OCI-LY1 (cell line): ENCODE data around the gene CARMIL1.

Source experiments
- H2AFZ ChIP-seq: fragments of 200-600 bp; sonication (generic), shearing (Covaris generic); 2 replicates; pipeline ENCODE4 v1.6.0; 2014; ENCODE audit warnings: antibody characterized with exemption, mild to moderate bottlenecking, low read length
- H3F3A ChIP-seq: fragments of 200-600 bp; sonication (generic), shearing (Covaris generic); 2 replicates; pipeline ENCODE4 v1.6.0; 2014; ENCODE audit warnings: mild to moderate bottlenecking, antibody characterized with exemption, low read length, moderate library complexity; ENCODE audit not compliant: insufficient read depth
- H3K27ac ChIP-seq: fragments of 200-600 bp; sonication (generic); 2 replicates; pipeline ENCODE4 v1.5.1; 2014; ENCODE audit warnings: low read length, mixed run types, mild to moderate bottlenecking, low read depth; ENCODE audit not compliant: poor library complexity, severe bottlenecking
- H3K27me3 ChIP-seq: fragments of 200-600 bp; sonication (generic); 2 replicates; pipeline ENCODE4 v1.6.0; 2014; ENCODE audit warnings: antibody characterized with exemption, mild to moderate bottlenecking, low read length, moderate library complexity; ENCODE audit not compliant: insufficient read depth
- H3K36me3 ChIP-seq: fragments of 200-600 bp; sonication (generic); 2 replicates; pipeline ENCODE4 v1.6.1; 2014; ENCODE audit warnings: mild to moderate bottlenecking, antibody characterized with exemption, low read length, moderate library complexity, mixed read lengths; ENCODE audit not compliant: insufficient read depth
- H3K4me1 ChIP-seq: fragments of 200-600 bp; sonication (generic); 2 replicates; pipeline ENCODE4 v1.5.1; 2014; ENCODE audit warnings: mild to moderate bottlenecking, low read length, moderate library complexity; ENCODE audit not compliant: insufficient read depth, severe bottlenecking
- H3K4me2 ChIP-seq: fragments of 200-600 bp; sonication (generic), shearing (Covaris generic); 2 replicates; pipeline ENCODE4 v1.6.1; 2014; ENCODE audit warnings: low read length
- H3K4me3 ChIP-seq: fragments of 200-600 bp; sonication (generic); 2 replicates; pipeline ENCODE4 v1.5.1; 2014; ENCODE audit warnings: low read length, low read depth, mild to moderate bottlenecking, mixed read lengths; ENCODE audit not compliant: poor library complexity, severe bottlenecking
- H3K79me2 ChIP-seq: fragments of 200-600 bp; shearing (Covaris generic); 2 replicates; pipeline ENCODE4 v1.6.1; 2016; ENCODE audit warnings: mixed run types, low read length, mixed read lengths; ENCODE audit not compliant: insufficient read depth
- H3K9ac ChIP-seq: fragments of 200-600 bp; sonication (generic), shearing (Covaris generic); 2 replicates; pipeline ENCODE4 v1.6.1; 2014; ENCODE audit warnings: mild to moderate bottlenecking, low read length, mixed read lengths
- H3K9me2 ChIP-seq: fragments of 200-600 bp; sonication (generic), shearing (Covaris generic); 2 replicates; pipeline ENCODE4 v1.6.1; 2014; ENCODE audit warnings: low read depth, mild to moderate bottlenecking, low read length, mixed read lengths
- H3K9me3 ChIP-seq: fragments of 200-600 bp; shearing (Covaris generic); 2 replicates; pipeline ENCODE4 v1.6.1; 2014; ENCODE audit warnings: low read length, mixed read lengths
- H4K20me1 ChIP-seq: fragments of 200-600 bp; sonication (generic), shearing (Covaris generic); 2 replicates; pipeline ENCODE4 v1.6.0; 2016; ENCODE audit warnings: mild to moderate bottlenecking, low read length; ENCODE audit not compliant: insufficient read depth
- EZH2 ChIP-seq: fragments of 200-600 bp; sonication (generic), shearing (Covaris generic); IDR thresholded peaks from 2 replicates; pipeline ENCODE4 v1.8.0; 2017; ENCODE audit warnings: borderline replicate concordance, mixed run types, mild to moderate bottlenecking, antibody characterized with exemption, low read length, moderate library complexity, mixed read lengths
- TF ChIP-seq, protein P1 (sequence below): fragments of 200-600 bp; sonication (generic), shearing (Covaris generic); IDR thresholded peaks from 2 replicates; pipeline ENCODE4 v1.5.1; 2017; ENCODE audit warnings: mild to moderate bottlenecking, antibody characterized with exemption, low read length, moderate library complexity, mixed read lengths

CARMIL1 gene

DNA sequence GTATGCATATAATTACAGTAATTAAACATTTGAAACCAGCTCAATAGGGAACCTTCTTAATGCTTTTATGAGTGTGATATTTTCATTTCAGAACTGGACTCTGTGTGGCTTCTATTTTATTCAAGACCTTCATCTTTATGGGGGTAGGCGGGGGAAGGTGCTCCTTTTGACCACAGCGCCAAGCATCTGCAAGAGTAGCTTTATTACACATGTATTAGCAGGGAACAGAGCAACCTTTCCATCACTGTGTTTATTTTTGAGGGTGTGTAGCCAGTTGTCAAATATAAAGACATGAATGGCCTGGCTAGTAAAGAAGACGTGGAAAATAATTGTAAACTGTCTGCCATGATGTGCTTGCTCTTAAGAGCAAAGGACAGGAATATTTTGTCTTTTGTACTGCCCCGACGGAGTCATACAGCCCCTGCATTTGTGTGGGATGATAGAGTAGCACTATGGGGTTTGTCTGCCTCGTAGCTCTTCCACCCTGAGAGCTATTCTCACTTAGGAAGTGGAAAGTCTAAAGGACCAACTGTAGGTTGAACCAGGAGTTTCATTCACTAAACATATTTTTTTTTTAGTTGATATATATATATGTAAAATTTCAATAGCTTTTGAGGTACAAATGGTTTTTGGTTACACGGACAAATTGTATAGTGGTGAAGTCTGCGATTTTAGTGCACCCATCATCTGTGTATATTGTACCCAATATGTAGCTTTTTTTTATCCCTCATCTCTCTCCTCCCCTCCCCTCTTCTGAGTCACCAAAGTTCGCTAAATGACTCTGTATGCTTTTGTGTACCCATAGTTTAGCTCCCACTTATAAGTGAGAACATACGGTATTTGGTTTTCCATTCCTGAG is 91.2 kb downstream of the CARMIL1 start:
- Histone ChIP-seq H3K4me3 (peak overlapping the region; percentile 42), H3K9ac (peak overlapping the region; percentile 51; the same call in 1 of the 2 replicates), H3K4me1 (peaks cover 63% of the 10 kb centered on the region), H3K79me2 (peaks cover 50% of the 10 kb centered on the region), H4K20me1 (no peaks in the 10 kb centered on the region), H3K27ac (peak overlapping the region; percentile 90), H2AFZ (no peak overlapping the region), H3K27me3 (no peaks in the 10 kb centered on the region), H3F3A (no peaks in the 10 kb centered on the region), H3K36me3 (no peaks in the 10 kb centered on the region), H3K9me3 (no peaks in the 10 kb centered on the region), H3K9me2 (no peaks in the 10 kb centered on the region), H3K4me2 (peak overlapping the region; percentile 72)
- TF ChIP-seq, protein P1, sequence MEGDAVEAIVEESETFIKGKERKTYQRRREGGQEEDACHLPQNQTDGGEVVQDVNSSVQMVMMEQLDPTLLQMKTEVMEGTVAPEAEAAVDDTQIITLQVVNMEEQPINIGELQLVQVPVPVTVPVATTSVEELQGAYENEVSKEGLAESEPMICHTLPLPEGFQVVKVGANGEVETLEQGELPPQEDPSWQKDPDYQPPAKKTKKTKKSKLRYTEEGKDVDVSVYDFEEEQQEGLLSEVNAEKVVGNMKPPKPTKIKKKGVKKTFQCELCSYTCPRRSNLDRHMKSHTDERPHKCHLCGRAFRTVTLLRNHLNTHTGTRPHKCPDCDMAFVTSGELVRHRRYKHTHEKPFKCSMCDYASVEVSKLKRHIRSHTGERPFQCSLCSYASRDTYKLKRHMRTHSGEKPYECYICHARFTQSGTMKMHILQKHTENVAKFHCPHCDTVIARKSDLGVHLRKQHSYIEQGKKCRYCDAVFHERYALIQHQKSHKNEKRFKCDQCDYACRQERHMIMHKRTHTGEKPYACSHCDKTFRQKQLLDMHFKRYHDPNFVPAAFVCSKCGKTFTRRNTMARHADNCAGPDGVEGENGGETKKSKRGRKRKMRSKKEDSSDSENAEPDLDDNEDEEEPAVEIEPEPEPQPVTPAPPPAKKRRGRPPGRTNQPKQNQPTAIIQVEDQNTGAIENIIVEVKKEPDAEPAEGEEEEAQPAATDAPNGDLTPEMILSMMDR: no peak
- TF ChIP-seq EZH2: no peak

DNA sequence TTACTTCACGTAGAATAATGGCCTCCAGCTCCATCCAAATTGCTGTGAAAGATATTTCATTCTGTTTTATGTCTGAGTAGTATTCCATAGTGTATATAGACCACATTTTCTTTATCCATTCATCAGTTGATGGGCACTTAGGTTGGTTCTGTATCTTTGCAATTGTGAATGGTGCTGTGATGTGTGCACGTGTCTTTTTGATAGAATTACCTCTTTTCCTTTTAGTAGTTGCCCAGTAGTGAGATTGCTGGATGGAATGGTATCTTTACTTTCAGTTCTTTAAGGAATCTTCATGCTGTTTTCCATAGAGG is 91.8 kb downstream of the CARMIL1 start:
- Histone ChIP-seq H3K27ac (peak overlapping the region; percentile 90), H3K36me3 (no peaks in the 10 kb centered on the region), H3K4me2 (peak overlapping the region; percentile 72), H4K20me1 (no peaks in the 10 kb centered on the region), H3K79me2 (peaks cover 55% of the 10 kb centered on the region), H3F3A (no peaks in the 10 kb centered on the region), H3K9ac (no peak overlapping the region), H3K4me1 (peaks cover 59% of the 10 kb centered on the region), H3K9me3 (no peaks in the 10 kb centered on the region), H2AFZ (no peak overlapping the region), H3K9me2 (no peaks in the 10 kb centered on the region), H3K27me3 (no peaks in the 10 kb centered on the region), H3K4me3 (no peak overlapping the region)
- TF ChIP-seq, protein P1: no peak
- TF ChIP-seq EZH2: no peak

DNA sequence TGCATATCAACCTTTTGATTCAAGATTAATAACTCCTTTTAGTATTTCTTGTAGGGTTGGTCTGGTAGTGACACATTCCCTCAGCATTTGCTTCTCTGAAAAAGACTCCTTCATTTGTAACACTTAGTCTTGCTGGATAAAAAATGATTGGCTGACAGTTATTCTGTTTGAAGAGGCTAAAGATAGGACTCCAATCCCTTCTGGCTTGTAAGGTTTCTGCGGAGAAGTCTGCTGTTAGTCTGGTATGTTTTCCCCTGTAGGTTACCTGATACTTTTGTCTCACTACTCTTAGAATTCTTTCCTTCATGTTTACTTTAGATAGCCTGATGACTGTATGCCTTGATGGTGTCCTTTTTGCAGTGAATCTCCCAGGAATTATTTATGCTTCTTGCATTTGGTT is 96.0 kb downstream of the CARMIL1 start:
- H3K9me3 ChIP-seq: no peaks in the 10 kb centered on the region
- H3K27ac ChIP-seq: no peak overlapping the region
- peaks cover 56% of the 10 kb centered on the region for H3K79me2 ChIP-seq
- H3K9me2 ChIP-seq: no peaks in the 10 kb centered on the region
- no peak overlapping the region for H3K4me2 ChIP-seq
- no peak overlapping the region for H3K4me3 ChIP-seq
- no peaks in the 10 kb centered on the region for H3K36me3 ChIP-seq
- H4K20me1 ChIP-seq: no peaks in the 10 kb centered on the region
- no peak for TF ChIP-seq EZH2
- H3K4me1 ChIP-seq: peaks cover 59% of the 10 kb centered on the region
- no peak overlapping the region for H3K9ac ChIP-seq
- H3F3A ChIP-seq: no peaks in the 10 kb centered on the region
- H2AFZ ChIP-seq: no peak overlapping the region
- no peaks in the 10 kb centered on the region for H3K27me3 ChIP-seq
